Ramos (cell line): ENCODE data around the gene RBP5.

Experiments used
- in situ Hi-C: fragments of 300-500 bp; cut with MboI; formaldehyde crosslinking; loops from one replicate; pipeline ENCODE4 v1.14.3; 2022; ENCODE audit warnings: low sequenced_read_pairs; ENCODE audit not compliant: unreplicated experiment

Gene RBP5

GRCh38 chr12:7128681-7129286 lies at the start of gene RBP5:
Gene RBP5, minus strand, starts transcription at chr12:7128889. Its CDS starts 114 bp downstream, at chr12:7128775.
- in situ Hi-C loops, result no loop called here

DNA sequence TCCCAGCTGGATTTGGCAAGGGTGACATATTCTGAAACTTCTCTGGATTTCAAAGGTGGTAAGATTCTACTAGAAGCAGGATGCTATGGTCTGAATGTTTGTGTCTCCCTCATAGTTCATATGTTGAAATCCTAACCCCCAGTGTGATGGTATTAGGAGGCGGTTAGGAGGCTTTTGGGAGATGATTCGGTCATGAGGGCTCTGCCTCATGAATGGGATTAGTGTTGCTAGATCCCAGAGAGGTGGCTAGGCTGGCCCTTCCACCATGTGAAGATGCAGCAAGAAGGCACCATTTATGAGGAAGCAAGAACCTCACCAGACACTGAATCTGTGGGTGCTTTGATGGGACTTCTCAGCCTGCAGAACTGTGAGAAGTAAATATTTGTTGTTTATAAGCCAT lies 49.8 kb upstream of the RBP5 start:
- in situ Hi-C loops, result no loop called here

DNA sequence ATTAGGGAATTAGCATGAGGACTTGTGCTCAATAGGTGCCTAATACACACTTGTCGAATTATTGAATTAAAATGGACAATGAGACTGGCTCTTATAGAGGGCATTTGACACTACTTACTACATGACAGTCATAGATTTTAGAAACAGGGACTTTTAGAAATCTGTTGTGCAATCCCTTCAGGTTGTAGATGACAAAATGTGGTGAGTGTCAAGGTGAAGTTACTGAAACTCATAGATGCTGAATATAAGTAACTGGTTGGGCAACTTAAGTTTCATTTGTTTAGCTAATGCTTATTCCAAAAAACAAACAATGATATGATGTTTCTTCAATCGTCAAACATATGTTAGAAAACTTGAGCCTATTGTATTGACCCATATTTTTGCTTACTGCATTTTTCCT lies 47.9 kb upstream of the RBP5 start:
- in situ Hi-C loops, result no loop called here

DNA sequence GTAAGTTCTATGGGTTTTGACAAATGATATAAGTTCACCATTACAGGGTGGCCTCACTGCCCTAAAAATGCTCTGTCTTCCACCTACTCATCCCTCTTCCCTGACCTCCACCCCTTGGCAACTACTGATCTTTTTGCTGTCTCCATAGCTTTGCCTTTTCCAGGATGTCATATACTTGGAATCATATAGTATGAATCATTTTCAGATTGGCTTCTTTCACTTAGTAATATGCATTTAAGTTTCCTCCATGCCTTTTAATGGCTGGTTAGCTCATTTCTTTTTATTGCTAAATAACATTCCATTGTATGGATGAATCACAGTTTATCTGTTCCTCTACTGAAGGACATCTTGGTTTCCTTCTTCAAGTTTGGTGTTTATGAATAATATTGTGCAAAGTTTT lies 46.8 kb upstream of the RBP5 start:
- in situ Hi-C loops, result no loop called here

GRCh38 chr12:7171854-7172253 lies 43.2 kb upstream of the RBP5 start:
- in situ Hi-C loops, result no loop called here

DNA sequence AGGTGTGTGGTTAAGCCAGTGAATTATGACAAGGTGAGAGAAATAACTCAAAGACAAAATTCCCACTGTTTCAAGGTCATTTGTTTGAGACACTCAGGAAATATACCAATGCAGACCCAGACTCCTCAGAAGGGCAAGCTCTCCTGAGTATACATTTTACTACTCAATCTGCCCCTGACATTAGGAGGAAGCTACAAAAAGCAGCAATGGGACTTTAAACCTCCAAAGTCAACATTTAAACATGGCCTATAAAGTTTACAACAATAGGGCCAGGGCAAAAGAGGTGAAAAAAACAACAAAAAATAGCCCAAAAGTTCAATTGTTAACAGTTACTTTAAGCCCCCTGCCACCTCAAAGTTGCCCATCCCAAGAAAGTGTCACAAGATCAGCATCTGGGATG lies 41.3 kb upstream of the RBP5 start:
- in situ Hi-C loops, result no loop called here

- in situ Hi-C loops, result no loop called here
Measured at GRCh38 chr12:7162691-7163114, 34.0 kb upstream of the RBP5 start.

GRCh38 chr12:7161811-7162210 lies 33.1 kb upstream of the RBP5 start:
- in situ Hi-C loops, result no loop called here

GRCh38 chr12:7161327-7161726 lies 32.6 kb upstream of the RBP5 start:
- in situ Hi-C loops, result no loop called here

DNA sequence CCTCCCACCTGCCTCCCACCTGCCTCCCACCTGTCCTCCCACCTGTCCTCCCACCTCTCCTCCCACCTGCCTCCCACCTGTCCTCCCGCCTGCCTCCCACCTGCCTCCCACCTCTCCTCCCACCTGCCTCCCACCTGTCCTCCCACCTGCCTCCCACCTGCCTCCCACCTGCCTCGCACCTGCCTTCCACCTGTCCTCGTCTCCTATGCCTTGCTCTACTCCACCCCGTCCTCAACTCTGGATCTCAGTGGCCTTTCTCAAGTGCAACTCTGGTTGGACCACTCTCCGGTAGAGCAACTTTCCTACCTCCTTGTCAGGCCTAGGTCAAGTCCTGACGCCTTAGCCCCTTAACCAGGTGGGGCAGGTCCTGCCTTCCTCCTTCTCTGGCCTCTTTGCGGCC lies 31.5 kb upstream of the RBP5 start:
- in situ Hi-C loops, result no loop called here

- in situ Hi-C loops, result no loop called here
Measured at GRCh38 chr12:7158781-7159609, 30.3 kb upstream of the RBP5 start.

DNA sequence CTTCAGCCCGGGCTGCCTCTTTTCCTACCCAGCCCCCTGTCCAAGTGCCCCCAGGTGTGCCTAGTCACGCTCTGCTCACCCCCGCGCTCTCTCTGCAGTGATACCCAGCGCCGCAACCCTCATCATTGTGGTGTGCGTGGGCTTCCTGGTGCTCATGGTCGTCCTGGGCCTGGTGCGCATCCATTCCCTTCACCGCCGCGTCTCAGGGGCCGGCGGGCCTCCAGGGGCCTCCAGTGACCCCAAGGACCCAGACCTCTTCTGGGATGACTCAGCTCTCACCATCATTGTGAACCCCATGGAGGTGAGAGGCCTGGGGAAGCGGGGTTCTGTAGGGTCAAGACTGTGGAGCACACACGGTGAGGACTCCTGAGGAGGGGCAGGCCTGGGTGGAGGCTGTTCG lies 28.7 kb upstream of the RBP5 start:
- in situ Hi-C loops, result no loop called here

DNA sequence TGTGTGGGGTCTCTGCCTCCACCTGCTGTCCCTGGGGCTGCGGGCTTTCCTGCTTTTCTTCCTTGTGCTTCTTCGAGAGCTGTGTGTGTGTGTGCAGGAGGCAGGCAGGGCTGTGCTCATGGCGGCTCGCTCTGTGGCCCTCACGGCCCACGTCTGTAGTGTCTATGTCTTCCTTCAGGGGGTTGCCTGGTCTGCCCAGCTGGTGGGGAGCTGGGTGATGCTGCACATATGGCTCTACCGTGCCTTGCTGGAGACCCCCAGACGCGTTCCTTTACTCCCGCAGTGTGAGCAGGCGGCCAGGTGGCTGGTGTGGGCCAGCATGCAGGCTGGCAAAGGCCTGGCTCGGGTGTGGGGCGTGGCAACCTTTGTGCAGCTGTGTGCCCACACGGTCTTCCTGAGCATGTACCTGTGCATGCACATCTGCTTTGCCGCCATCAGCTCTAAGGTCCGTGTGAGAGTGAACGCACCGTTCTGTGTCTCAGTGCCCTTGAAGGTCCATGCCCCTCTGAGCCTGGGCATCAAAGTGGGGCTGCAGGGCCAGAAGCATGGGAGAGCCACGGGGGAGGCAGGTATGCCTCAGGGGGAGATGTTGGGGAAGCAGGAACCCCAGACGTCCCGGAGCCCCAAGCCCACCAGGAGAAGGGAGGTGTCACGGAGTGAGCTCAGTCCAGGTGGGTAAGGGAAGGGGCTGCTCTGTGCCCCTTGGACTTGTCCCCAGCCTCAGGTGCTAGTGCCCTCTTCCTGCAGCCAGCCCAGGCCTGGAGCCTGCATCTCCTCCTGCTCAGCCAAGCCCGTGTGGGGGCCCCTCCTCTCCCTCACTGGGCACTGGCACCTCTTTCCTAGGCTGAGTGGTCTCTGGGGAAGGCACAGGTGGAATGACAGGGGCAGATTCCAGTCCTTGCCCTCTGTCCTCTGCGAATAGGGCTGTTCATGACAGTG lies 27.8 kb upstream of the RBP5 start:
- in situ Hi-C loops, result no loop called here

DNA sequence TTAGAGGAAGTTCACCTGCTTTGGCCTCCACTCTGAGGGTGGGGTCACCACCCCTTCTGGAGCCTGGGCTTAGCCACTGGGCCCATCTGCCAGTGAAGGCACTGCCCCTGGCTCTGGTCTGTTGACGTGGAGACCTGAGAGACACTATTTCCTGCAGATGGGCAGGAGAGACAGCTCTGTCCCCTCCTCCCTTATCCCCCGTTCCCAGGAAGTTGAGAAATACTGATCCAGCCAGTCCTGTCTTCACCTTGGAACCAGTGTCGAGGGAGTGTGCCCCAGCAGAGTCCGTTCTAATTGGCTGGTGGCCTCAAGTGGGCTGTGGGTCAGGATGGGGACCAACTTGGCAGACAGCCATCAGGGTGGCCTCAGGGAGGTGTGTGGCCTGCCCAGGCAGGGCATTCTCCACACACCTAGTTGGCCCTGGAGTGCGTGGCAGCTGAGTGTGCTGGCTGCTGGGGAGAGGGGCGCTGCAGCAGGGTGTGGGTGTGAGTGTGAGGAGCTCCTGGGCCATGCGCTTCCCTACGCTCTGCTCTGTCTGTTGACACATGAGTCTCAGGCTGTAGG lies 26.9 kb upstream of the RBP5 start:
- in situ Hi-C loops, result no loop called here

DNA sequence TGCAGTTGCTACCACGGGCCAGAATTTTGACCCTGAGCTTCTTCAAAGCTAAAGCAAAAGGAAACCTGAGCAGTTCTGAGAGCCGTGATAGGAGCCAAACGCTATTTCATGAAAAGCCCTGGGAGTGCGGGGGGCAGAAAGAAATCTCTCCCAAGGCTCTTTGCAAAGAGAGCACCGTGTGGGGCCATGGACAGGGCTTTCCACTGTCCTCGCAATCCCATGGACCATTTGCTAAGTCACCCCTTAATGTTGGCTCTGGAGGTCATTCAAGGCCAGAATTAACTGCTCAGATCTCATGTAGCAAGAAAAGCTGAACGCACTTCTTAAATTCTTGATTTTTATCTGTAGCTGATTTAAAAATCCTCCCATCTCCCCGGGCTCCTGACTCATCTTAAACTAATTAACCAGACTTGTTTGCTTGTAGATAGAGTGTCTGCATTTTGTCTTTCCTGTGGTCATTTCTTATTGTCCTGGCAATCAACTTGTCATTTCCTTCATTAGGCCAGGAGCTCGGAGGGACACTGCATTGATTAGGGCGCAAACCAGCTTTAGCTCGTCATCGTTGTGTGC lies 26.3 kb upstream of the RBP5 start:
- in situ Hi-C loops, result no loop called here

DNA sequence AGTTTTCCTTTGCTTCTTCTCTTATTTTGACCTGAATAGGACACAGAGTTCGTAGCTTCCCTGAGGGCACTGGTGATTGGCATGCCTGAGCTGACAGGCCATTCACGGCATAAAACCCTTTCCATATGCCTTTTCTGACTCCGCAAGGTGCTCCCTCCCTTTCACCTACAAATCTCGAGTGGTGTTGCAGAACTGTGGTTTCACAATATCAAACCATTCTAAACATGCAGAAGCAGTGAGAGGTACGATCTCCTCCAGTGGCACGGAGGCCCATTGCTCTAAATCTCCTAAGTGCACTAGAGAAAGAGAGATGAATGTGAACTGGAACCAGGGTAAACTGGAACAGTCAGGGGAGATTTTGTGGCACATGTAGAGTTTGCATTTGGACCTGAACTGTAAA lies 25.4 kb upstream of the RBP5 start:
- in situ Hi-C loops, result no loop called here

- in situ Hi-C loops, result no loop called here
Measured at GRCh38 chr12:7152818-7153217, 24.1 kb upstream of the RBP5 start.

GRCh38 chr12:7151532-7151931 lies 22.8 kb upstream of the RBP5 start:
- in situ Hi-C loops, result no loop called here

DNA sequence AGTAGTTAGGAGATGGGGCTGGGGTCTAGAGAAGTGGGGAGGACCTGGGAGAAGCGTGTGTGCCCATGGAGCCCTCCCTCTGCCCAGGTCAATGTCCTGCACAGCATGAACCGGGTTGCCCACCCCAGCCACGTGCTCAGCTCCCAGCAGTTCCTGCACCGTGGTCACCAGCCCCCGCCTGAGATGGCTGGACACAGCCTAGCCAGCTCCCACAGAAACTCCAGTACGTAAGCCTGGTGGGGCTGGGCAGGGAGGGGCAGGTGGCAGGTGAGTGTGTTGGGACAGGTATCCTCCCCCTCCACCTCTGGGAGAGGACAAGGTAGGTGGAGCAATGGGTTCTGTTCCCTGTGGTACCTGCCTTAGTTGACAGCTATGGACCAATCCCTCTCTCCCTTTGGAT lies 22.2 kb upstream of the RBP5 start:
- in situ Hi-C loops, result no loop called here

- in situ Hi-C loops, result no loop called here
Measured at GRCh38 chr12:7150356-7150755, 21.7 kb upstream of the RBP5 start.
